Measurements from ENCODE around the gene CXorf49B.
"Not testable (repeated sequence)": the region's sequence is repeated elsewhere in the genome, so short reads cannot be mapped to it uniquely, and the experiment has no call there.

Gene CXorf49B

DNA sequence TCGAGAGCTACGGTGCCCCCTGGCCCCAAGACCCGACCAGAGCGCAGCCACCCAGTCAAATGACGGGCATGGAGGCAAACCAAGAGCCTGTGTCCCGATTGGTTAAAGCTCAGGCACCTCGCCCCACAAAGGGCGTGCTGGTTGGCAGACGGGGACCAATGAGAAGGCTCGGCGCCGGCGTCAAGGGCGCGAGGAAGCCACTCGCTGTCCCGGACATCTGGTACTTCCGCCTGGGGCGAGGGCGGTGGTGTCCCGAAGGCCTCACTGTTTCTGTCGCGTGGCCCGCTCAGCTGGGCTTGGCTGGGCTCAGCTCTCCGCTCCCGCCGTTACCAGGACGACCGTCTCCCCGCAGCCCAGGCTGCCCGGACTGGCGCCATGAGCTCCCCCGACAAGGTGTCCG lies at the start of gene CXorf49B:
TSS of gene CXorf49B (plus strand) at position 301 of the 400 bp plus-strand sequence. CDS start at position 376, 75 bp downstream.
- not testable (repeated sequence) for DNase-seq (ENCODE audit: low spot score)

DNA sequence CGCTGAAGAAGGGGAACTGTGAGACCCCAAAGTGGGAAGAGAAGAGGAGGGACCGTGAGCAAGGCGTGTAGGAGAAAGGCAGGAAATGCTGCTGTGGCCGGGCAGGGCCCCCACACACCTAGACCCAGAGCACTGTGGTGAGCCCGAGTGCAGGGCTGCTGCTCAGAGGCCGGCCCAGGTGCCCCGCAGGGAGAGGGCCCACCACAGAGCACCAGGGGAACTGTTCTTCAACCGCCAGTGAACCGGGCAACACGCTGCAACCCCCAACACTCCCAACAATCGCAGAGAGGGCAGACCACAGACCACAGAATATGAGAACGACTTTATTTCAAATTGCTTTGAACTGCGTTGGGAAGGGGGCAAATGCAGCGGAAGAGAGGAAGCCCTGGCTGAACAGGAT lies 49.1 kb upstream of the CXorf49B start:
- DNase-seq (ENCODE audit: low spot score): not testable (repeated sequence)

DNA sequence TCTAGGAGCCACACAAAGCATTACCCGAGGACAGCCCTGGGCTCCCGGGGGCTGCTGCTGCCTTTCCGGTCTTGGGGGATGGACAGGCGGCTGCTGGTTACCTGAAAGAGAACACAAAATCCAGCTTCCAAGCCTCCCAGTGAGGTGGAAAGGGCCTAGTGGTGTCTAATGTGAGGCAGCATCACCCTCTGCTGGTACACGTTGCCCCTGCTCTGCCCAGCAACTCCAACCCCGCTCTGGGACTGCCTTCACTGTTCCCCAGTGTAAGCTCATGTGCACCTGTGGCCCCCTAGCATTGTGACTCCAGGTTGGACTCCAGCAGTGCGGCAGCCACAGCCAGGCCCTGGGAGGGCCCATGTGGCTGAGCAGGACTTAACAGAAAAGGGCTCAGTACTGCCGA lies 47.6 kb upstream of the CXorf49B start:
- not testable (repeated sequence) for DNase-seq (ENCODE audit: low spot score)

DNA sequence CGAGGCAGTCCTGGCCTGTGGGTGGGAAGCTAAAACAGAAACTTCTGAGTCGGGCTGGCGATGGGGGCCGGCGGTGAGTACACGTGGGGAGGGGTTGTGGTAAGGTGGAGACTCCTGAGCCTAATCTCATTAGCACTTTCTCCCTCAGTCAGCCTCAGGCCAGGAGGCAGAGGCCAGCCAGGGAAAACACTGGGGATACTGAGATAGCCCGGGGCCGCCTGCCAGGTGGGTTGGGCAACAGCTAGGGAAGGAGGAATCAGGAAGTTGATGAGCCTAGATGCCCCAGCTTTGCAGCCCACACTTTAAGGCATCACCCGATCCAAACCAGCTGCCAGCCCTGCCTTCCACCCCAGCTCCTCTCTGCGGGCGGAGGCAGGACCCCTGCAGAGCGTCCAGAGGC lies 46.8 kb upstream of the CXorf49B start:
- DNase-seq (ENCODE audit: low spot score): not testable (repeated sequence)

DNA sequence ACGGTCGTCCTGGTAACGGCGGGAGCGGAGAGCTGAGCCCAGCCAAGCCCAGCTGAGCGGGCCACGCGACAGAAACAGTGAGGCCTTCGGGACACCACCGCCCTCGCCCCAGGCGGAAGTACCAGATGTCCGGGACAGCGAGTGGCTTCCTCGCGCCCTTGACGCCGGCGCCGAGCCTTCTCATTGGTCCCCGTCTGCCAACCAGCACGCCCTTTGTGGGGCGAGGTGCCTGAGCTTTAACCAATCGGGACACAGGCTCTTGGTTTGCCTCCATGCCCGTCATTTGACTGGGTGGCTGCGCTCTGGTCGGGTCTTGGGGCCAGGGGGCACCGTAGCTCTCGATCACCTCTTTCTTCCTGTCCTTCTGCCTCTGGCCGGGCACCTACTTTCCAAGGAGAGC lies 45.0 kb upstream of the CXorf49B start, which contains the start of gene CXorf49:
TSS of gene CXorf49 (minus strand) at position 101 of the 400 bp plus-strand sequence. CDS start 134 bp downstream, outside the sequence.
- not testable (repeated sequence) for DNase-seq (ENCODE audit: low spot score)

DNA sequence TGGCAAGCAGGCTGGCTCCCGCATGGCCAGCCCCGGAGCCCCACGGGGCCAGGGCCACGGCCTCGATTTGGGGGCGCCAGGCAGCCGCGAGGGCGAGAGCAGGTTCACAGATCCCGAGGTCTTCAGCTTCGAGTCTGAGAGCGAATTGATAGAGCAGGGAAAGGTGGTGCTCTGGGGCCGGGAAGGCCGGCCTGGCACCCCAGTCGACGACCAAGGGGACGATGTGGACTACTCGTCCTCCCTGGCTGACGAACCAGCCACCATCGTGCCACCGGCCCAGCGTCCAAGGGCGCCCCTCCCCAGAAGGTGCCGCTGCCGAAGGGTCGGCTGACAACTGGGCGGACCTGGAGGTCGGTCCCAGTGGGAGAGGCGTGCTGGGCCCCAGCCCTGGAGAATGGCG lies 44.0 kb upstream of the CXorf49B start:
- DNase-seq (ENCODE audit: low spot score): not testable (repeated sequence)

DNA sequence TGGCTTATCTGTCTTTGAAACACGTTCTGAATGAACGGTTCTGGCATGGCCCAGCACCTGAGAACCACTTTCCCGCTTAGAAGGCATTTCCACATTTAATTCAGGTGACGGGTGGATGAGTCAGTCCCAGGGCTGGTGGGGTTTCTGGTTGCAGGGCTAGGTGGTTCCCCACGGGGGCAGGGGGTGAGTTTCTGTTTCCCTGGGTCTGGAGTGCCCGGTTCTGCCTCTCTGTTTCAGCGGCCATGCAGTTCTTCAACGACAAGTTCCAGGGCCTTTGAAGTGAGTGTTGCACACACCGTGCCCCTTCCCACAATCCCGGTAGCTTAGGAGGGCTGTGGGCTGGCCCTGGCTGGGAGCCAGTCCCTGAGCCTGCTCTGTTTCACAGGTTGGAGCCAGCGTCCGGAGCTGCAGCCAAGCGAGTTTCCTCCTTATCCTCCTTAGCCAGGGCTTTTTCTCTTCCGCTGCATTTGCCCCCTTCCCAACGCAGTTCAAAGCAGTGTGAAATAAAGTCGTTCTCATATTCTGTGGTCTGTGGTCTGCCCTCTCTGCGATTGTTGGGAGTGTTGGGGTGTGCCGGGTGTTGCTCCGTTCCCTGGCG lies 42.8 kb upstream of the CXorf49B start:
- DNase-seq (ENCODE audit: low spot score): not testable (repeated sequence)

DNA sequence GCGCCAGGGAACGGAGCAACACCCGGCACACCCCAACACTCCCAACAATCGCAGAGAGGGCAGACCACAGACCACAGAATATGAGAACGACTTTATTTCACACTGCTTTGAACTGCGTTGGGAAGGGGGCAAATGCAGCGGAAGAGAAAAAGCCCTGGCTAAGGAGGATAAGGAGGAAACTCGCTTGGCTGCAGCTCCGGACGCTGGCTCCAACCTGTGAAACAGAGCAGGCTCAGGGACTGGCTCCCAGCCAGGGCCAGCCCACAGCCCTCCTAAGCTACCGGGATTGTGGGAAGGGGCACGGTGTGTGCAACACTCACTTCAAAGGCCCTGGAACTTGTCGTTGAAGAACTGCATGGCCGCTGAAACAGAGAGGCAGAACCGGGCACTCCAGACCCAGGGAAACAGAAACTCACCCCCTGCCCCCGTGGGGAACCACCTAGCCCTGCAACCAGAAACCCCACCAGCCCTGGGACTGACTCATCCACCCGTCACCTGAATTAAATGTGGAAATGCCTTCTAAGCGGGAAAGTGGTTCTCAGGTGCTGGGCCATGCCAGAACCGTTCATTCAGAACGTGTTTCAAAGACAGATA lies 2.4 kb upstream of the CXorf49B start:
- not testable (repeated sequence) for DNase-seq (ENCODE audit: low spot score)

DNA sequence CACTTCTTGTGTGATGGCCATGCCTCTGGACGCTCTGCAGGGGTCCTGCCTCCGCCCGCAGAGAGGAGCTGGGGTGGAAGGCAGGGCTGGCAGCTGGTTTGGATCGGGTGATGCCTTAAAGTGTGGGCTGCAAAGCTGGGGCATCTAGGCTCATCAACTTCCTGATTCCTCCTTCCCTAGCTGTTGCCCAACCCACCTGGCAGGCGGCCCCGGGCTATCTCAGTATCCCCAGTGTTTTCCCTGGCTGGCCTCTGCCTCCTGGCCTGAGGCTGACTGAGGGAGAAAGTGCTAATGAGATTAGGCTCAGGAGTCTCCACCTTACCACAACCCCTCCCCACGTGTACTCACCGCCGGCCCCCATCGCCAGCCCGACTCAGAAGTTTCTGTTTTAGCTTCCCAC lies 1.7 kb downstream of the CXorf49B start:
- DNase-seq (ENCODE audit: low spot score): not testable (repeated sequence)

DNA sequence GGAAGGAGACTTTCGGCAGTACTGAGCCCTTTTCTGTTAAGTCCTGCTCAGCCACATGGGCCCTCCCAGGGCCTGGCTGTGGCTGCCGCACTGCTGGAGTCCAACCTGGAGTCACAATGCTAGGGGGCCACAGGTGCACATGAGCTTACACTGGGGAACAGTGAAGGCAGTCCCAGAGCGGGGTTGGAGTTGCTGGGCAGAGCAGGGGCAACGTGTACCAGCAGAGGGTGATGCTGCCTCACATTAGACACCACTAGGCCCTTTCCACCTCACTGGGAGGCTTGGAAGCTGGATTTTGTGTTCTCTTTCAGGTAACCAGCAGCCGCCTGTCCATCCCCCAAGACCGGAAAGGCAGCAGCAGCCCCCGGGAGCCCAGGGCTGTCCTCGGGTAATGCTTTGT lies 2.5 kb downstream of the CXorf49B start:
- DNase-seq (ENCODE audit: low spot score): not testable (repeated sequence)

DNA sequence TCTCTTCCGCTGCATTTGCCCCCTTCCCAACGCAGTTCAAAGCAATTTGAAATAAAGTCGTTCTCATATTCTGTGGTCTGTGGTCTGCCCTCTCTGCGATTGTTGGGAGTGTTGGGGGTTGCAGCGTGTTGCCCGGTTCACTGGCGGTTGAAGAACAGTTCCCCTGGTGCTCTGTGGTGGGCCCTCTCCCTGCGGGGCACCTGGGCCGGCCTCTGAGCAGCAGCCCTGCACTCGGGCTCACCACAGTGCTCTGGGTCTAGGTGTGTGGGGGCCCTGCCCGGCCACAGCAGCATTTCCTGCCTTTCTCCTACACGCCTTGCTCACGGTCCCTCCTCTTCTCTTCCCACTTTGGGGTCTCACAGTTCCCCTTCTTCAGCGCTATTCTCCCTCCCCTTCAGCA lies 4.0 kb downstream of the CXorf49B start:
- DNase-seq (ENCODE audit: low spot score): not testable (repeated sequence)

DNA sequence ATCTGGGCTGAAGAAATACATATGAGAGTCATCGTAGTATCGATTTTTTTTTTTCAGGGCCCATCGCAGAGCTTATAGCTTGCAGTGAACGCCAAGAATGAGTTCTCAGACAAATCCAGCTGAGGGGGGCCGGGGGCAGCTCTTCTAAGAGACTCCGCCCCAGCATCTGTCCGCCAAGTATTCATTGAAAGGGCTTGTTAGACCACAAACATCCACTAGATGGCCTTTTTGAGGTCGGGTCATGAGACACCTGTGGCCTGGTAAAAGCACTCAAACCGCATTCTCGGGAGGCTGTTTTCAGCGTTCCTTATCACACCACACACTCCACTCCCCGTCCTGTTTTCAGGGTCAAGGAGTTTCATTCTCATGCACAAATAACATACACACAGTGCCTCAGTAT lies 15.2 kb downstream of the CXorf49B start:
- not testable (repeated sequence) for DNase-seq (ENCODE audit: low spot score)

DNA sequence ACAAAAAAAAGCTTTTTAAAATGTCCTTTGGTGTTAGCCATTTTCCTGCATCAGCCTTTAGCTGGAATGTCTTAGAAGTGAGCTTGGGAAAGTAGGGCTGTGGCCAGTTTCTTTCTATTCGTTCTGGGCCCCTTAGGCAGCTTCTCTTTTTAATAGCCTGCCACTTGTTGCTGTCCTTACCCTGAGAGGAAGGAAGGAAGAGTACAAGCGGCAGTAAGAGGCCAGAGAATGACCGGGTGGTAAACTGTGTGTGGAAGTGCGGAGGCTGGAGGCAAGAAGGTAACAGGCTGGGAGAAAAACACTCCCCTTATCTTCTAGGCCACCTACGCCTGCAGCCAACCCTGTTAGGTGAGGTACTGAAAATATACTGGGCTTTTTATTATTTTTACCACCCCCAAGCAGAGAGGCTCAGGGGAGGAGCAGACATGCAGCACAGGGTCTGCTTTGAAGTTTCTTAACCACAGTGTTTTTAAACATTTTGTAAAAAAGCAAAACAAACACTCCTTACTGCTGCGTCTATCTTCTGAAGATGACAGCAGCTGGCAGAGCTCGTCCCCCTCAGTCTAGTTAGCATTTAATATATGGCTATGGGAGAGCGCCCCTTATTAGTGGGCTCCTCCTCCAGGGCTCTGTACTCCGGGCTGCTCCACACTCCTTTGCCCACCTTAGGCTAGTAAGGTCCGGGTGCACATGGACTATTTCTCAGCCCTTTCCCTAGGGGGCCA lies 19.2 kb downstream of the CXorf49B start:
- not testable (repeated sequence) for DNase-seq (ENCODE audit: low spot score)

DNA sequence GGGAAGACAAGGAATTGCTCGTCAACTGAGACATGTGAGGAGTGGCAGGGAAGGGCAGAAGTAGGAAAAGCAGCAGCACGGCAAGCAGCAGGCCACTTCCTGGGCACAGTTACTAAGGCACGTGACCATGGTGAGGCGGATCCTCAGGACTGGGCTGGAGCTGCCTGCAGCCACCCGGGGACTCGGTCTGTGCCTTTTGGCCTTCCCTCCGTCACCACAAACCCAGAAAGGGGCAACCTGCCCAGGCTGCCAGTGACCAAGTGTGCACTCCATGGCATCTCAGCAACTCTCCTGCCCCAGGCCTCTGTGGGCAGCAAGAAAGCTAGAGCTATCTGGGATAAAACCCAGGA lies 19.8 kb downstream of the CXorf49B start:
- DNase-seq (ENCODE audit: low spot score): not testable (repeated sequence)

DNA sequence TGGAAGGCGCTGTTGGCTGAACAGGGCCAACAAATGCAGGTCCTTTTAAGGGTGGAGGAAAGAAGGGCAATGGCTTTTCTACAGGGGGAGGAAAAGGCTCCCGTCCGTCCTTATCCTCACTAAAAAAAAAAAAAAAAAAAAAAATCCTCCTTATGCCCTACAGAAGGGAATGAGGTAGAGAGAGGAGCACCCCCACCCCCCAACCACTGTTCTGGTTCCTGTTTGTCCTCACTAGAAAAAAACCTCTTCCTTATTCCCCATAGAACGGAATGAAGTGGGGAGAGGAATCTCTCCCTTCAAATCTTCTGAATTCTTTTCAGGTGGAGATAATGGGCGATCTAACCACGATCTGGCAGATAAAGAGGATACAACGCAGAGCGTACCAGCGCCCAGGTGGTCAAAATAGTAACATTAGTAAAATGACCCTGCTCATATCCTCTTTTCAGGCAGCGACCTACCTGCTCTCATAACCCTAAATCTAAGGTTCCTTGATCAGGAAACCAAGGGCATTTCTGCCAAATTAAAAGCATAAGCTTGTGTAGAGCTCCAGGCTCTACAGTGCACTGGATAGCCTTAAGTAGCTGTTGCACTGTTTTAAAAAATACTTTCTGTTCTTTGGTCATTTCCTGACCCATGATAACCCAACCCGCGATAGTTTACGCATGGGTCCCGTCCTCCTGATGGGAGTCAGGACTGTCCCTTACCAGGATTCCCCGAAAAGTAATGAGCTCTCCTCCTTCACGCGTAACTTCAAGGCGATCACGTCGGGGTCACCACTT lies 20.6 kb downstream of the CXorf49B start:
- not testable (repeated sequence) for DNase-seq (ENCODE audit: low spot score)

DNA sequence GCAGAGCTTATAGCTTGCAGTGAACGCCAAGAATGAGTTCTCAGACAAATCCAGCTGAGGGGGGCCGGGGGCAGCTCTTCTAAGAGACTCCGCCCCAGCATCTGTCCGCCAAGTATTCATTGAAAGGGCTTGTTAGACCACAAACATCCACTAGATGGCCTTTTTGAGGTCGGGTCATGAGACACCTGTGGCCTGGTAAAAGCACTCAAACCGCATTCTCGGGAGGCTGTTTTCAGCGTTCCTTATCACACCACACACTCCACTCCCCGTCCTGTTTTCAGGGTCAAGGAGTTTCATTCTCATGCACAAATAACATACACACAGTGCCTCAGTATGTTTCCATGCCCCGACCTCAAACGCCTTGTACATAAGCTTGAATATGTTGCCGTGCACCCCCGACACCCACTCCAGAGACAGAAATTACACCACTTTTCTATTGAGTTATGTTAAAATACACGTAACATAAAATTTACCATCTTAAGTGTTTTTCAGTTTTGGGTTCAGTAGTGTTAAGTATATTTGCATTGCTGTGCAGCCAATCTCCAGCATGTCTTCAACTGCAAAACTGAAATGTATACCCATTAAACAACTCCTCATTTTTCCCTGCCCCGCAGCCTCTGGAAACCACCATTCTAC lies 21.3 kb downstream of the CXorf49B start:
- not testable (repeated sequence) for DNase-seq (ENCODE audit: low spot score)

DNA sequence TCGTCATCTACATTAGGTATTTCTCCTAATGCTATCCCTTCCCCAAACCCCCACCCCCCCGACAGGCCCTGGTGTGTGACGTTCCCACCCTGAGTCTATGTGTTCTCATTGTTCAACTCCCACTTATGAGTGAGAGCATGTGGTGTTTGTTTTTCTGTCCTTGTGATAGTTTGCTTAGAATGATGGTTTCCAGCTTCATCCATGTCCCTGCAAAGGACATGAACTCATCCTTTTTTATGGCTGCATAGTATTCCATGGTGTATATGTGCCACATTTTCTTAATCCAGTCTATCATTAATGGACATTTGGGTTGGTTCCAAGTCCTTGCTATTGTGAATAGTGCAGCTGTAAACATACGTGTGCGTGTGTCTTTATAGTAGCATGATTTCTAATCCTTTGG lies 43.3 kb downstream of the CXorf49B start:
- DNase-seq (ENCODE audit: low spot score): not testable (repeated sequence)

DNA sequence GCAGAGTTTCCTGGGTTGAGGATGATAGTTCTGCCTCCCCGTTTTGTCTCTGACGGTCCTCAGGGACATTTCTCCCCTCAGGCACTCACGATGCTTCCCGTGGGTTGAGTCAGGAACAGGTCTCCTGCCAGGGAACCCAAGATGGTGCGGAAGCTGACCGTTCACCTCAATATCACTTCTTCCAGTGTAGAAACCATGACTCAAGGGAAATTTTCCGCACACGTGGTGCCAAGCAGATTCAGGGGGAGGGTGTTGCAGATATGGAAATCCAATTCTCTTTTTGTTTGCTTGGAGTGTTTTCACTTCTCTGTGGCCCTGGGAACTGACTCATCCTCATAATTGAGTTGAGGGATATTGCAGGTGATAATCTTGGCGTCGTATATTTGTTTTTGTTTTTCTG lies 46.7 kb downstream of the CXorf49B start:
- DNase-seq (ENCODE audit: low spot score): no peak

DNA sequence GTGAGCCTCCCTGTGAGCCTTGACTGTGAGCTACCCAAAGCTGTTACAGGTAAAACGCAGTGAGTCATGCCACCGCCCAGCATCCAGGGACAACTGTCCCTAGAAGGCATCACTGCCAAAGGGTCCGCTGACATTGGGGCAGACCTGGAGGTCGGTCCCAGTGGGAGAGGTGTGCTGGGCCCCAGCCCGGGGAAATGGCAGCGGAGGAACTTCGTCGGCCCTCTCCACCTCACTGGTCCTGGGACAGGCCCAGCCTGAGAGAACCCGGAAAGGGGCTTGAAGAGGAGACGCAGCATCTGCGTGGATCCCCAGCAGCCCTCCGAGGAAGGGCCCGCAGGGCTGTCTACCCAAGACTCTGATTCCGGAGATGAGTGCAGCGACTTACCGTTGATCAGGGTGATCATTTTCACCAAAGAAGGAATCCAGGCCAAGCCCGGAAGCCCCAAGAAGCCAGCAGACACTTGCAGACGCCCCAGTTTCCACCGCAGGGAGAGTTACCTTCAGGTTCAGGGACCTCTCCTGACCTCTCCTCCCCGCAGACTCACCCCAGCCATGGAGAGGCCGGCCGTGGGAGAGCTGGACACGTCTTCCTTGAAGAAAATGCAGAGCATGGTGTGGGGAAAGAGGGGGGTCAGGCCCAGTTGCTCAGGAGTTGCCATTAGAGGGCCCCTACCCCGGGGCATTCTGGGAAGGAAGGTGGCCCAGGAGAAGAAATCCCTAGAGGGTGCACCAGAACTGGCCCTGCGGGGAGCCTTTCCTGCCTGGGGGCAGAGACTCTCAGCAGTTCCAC lies 51.2 kb downstream of the CXorf49B start:
- no peak for DNase-seq (ENCODE audit: low spot score)

DNA sequence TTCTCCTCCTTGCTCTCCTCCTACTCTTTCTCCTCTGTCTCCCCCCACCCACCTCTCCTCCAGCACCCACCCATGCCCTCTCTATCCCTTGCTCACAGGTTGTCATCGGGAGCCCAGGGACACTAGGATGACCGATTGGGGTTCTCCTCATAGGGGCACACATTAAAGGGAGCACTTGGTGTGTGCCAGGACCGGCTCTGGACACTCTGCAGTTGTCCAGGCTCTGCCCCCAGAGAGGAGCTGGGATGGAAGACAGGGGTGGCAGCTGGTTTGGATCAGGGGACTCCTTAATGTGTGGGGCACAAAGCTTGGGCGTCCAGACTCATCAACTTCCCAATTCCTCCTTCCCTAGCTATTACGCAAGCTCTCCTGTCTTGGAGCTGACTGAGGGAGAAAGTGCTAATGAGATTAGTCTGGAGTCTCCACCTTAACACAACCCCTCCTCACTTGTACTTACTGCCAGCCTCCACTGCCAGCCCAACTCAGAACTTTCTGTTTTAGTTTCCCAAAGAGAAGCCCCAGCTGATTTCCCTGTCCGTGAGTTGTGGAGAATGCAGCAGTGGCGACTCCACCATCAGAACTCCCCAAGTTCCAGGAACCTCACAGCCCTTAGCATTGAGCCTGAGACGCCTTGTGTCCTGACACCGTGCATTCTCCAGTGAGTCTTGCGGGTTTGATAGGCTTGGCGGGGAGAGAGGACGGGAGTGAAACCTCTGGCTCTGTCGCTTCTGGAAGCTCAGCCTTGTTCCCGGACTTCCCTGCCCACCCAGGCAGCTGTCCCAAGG lies 52.2 kb downstream of the CXorf49B start:
- DNase-seq (ENCODE audit: low spot score): no peak

DNA sequence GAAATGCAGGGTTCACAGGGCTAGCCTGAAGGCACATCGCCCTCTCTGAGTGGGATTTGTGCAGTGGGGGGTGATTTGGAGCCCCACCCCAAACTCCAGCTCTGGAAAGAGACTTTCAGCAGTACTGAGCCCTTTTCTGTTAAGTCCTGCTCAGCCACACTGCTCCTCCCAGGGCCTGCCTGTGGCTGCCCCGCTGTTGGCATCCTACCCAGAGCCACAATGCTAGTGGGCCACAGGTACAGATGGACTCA lies 52.7 kb downstream of the CXorf49B start:
- no peak for DNase-seq (ENCODE audit: low spot score)
